H1 (cell line): ENCODE results near the gene DYNC1LI1. TPM values are rescaled to one million over a fixed set of nuclear protein-coding genes. Genes with fewer than 3 reads are reported as not detected.

Source experiments
- CTCF ChIA-PET: fragments of 300-600 bp; sonication (Branson Sonifier 250); formaldehyde crosslinking; loops from one replicate; lab custom pipeline; 2021; ENCODE audit not compliant: partially characterized antibody; lab: Charles Lee
- POLR2A ChIA-PET: fragments of 300-600 bp; sonication (Branson Sonifier 250); formaldehyde crosslinking; loops from one replicate; lab custom pipeline; 2021; ENCODE audit warnings: inconsistent platforms; ENCODE audit not compliant: partially characterized antibody; lab: Charles Lee
- DNase-seq, 2 experiments: peaks; one replicate each; pipeline versions ENCODE4 v3.0.0 to v3.0.0-alpha.2; 2010 to 2022; ENCODE audit warnings: low spot score in 2 of 2, low read depth in 1 of 2, mixed read lengths in 1 of 2
- FAIRE-seq: peaks from 2 replicates; lab custom pipeline; 2011; peaks lifted over from hg19 to GRCh38; lab: Jason Lieb, UNC
- H2AFZ ChIP-seq: 2 replicates; pipeline ENCODE4 v1.8.1; 2012; ENCODE audit warnings: low read length, inconsistent platforms
- H2AK5ac ChIP-seq: 2 replicates; pipeline ENCODE4 v1.6.1; 2013; ENCODE audit warnings: low read depth, low read length
- H2BK120ac ChIP-seq: replicated peaks from 2 replicates; pipeline ENCODE3; 2013; ENCODE audit warnings: low read depth, low read length, inconsistent platforms
- H2BK12ac ChIP-seq: 2 replicates; pipeline ENCODE4 v1.6.1; 2013; ENCODE audit warnings: low read depth, low read length
- H2BK15ac ChIP-seq: 2 replicates; pipeline ENCODE4 v1.6.1; 2013; ENCODE audit warnings: low read length
- H2BK20ac ChIP-seq: 2 replicates; pipeline ENCODE4 v1.6.1; 2013; ENCODE audit warnings: low read length
- H2BK5ac ChIP-seq: 2 replicates; pipeline ENCODE4 v1.6.1; 2013; ENCODE audit warnings: low read depth, low read length
- H3K14ac ChIP-seq: 2 replicates; pipeline ENCODE4 v1.6.1; 2013; ENCODE audit warnings: inconsistent platforms; ENCODE audit not compliant: insufficient read length
- H3K18ac ChIP-seq: 2 replicates; pipeline ENCODE4 v1.6.1; 2013; ENCODE audit warnings: low read length; ENCODE audit errors: extremely low read depth
- H3K23ac ChIP-seq: 2 replicates; pipeline ENCODE4 v1.6.1; 2013; ENCODE audit warnings: inconsistent platforms; ENCODE audit not compliant: insufficient read length
- H3K23me2 ChIP-seq: 2 replicates; pipeline ENCODE4 v1.6.1; 2013; ENCODE audit warnings: low read depth, low read length
- H3K27ac ChIP-seq: 2 replicates; pipeline ENCODE4 v1.6.1; 2011; ENCODE audit warnings: low read depth, low read length, inconsistent platforms
- H3K27me3 ChIP-seq, 4 experiments: replicated peaks in 1 of 4; 1 replicate in 1 of 4; 2 replicates in 3 of 4; pipeline versions ENCODE4 v1.6.1 to v1.8.1; 2011 to 2013; ENCODE audit warnings: low read length in 3 of 4, mild to moderate bottlenecking in 3 of 4, inconsistent platforms in 2 of 4, mixed read lengths in 2 of 4, moderate library complexity in 1 of 4; ENCODE audit not compliant: control insufficient read depth in 3 of 4, insufficient read depth in 3 of 4; ENCODE audit errors: extremely low read depth in 1 of 4
- H3K36me3 ChIP-seq, 4 experiments: 2 replicates each; pipeline versions ENCODE4 v1.6.1 to v1.8.1; 2011 to 2013; ENCODE audit warnings: mild to moderate bottlenecking in 4 of 4, low read length in 3 of 4, moderate library complexity in 2 of 4, control low read depth in 1 of 4, inconsistent platforms in 1 of 4; ENCODE audit not compliant: insufficient read depth in 4 of 4, control insufficient read depth in 2 of 4
- H3K4ac ChIP-seq: replicated peaks from 2 replicates; pipeline ENCODE3; 2013; ENCODE audit warnings: low read length, low read depth, mixed read lengths, inconsistent platforms; ENCODE audit not compliant: insufficient read length
- H3K4me1 ChIP-seq, 4 experiments: replicated peaks in 1 of 4; 1 replicate in 1 of 4; 2 replicates in 3 of 4; pipeline versions ENCODE4 v1.6.1 to v1.8.1; 2011 to 2013; ENCODE audit warnings: low read length in 3 of 4, inconsistent platforms in 2 of 4, mixed read lengths in 1 of 4; ENCODE audit not compliant: insufficient read depth in 4 of 4, control insufficient read depth in 3 of 4
- H3K4me2 ChIP-seq, 2 experiments: 2 replicates each; pipeline versions ENCODE4 v1.6.1 to v1.8.1; 2011 to 2013; ENCODE audit warnings: low read depth in 2 of 2, low read length in 2 of 2, control low read depth in 1 of 2, inconsistent platforms in 1 of 2, mild to moderate bottlenecking in 1 of 2; ENCODE audit not compliant: insufficient read depth in 1 of 2
- H3K4me3 ChIP-seq, 4 experiments: fragments of 200-600, 300-600 bp in 1 of 4; sonication (generic), shearing (Covaris generic), sonication (Bioruptor Twin) in 1 of 4; 2 replicates each; pipeline versions ENCODE4 v1.5.1 to v1.8.1; 2011 to 2016; ENCODE audit warnings: low read length in 4 of 4, low read depth in 3 of 4, control low read depth in 2 of 4, inconsistent platforms in 2 of 4, mild to moderate bottlenecking in 2 of 4, mixed read lengths in 1 of 4, moderate library complexity in 1 of 4; ENCODE audit not compliant: insufficient read depth in 2 of 4; ENCODE audit errors: extremely low read depth in 1 of 4
- H3K56ac ChIP-seq: replicated peaks from 2 replicates; pipeline ENCODE3; 2013; ENCODE audit warnings: low read depth, mild to moderate bottlenecking, mixed read lengths, low read length, inconsistent platforms; ENCODE audit not compliant: insufficient read length
- H3K79me1 ChIP-seq: 2 replicates; pipeline ENCODE4 v1.6.1; 2013; ENCODE audit warnings: low read depth, low read length, control low read depth
- H3K79me2 ChIP-seq, 2 experiments: 2 replicates each; pipeline versions ENCODE4 v1.6.1 to v1.8.1; 2012 to 2013; ENCODE audit warnings: low read length in 2 of 2, mild to moderate bottlenecking in 2 of 2, inconsistent platforms in 1 of 2; ENCODE audit not compliant: insufficient read depth in 2 of 2, control insufficient read depth in 1 of 2
- H3K9ac ChIP-seq, 4 experiments: replicated peaks in 1 of 4; 1 replicate in 1 of 4; 2 replicates in 3 of 4; pipeline versions ENCODE4 v1.6.1 to v1.8.1; 2011 to 2013; ENCODE audit warnings: low read depth in 3 of 4, low read length in 3 of 4, control low read depth in 2 of 4, mild to moderate bottlenecking in 2 of 4, moderate library complexity in 2 of 4, inconsistent platforms in 1 of 4; ENCODE audit errors: extremely low read depth in 1 of 4
- H3K9me3 ChIP-seq, 2 experiments: 2 replicates each; pipeline versions ENCODE4 v1.6.1 to v1.8.1; 2012 to 2013; ENCODE audit warnings: mild to moderate bottlenecking in 2 of 2, moderate library complexity in 2 of 2, control low read depth in 1 of 2, inconsistent platforms in 1 of 2, low read depth in 1 of 2, low read length in 1 of 2, mixed read lengths in 1 of 2; ENCODE audit not compliant: insufficient read depth in 2 of 2
- H4K20me1 ChIP-seq, 2 experiments: replicated peaks in 1 of 2; 2 replicates each; pipeline versions ENCODE3 to v1.8.1; 2011 to 2013; ENCODE audit warnings: inconsistent platforms in 2 of 2, low read length in 2 of 2, mild to moderate bottlenecking in 1 of 2; ENCODE audit not compliant: insufficient read depth in 2 of 2, control insufficient read depth in 1 of 2
- H4K5ac ChIP-seq: 2 replicates; pipeline ENCODE4 v1.6.1; 2013; ENCODE audit warnings: low read length, low read depth, mixed read lengths, inconsistent platforms; ENCODE audit not compliant: insufficient read length
- H4K8ac ChIP-seq: 2 replicates; pipeline ENCODE4 v1.8.0; 2013; ENCODE audit warnings: mild to moderate bottlenecking, moderate library complexity, low read length, inconsistent platforms; ENCODE audit not compliant: insufficient read depth; ENCODE audit errors: extremely low read depth
- H4K91ac ChIP-seq: replicated peaks from 2 replicates; pipeline ENCODE3; 2013; ENCODE audit warnings: low read length, mixed read lengths, inconsistent platforms; ENCODE audit not compliant: insufficient read length
- FOSL1 ChIP-seq: IDR thresholded peaks from 2 replicates; pipeline ENCODE4 v1.6.1; 2011; ENCODE audit warnings: mild to moderate bottlenecking, low read depth, low read length, moderate library complexity; ENCODE audit not compliant: insufficient read depth
- SIX5 ChIP-seq: IDR thresholded peaks from 2 replicates; pipeline ENCODE4 v1.6.1; 2011; ENCODE audit warnings: mild to moderate bottlenecking, low read depth, low read length
- SUZ12 ChIP-seq: fragments of 200-600 bp; sonication (generic); IDR thresholded peaks from 2 replicates; pipeline ENCODE4 v1.6.1; 2012; ENCODE audit warnings: mild to moderate bottlenecking, inconsistent platforms, low read length, moderate library complexity, mixed read lengths
- WGBS, 2 experiments: shearing (Covaris generic) in 1 of 2; methylation state at CpG; one replicate each; pipeline versions ENCODE4 v1.1.6 to v1.1.7; 2013 to 2015; ENCODE audit warnings: low lambda C conversion rate in 2 of 2, mixed read lengths in 2 of 2, inconsistent platforms in 1 of 2, low coverage in 1 of 2, missing lambda C conversion rate in 1 of 2; ENCODE audit not compliant: insufficient replicate concordance in 2 of 2, insufficient coverage in 1 of 2, insufficient read length in 1 of 2; ENCODE audit errors: extremely low coverage in 1 of 2, missing lambda C conversion rate in 1 of 2; 5-methylcytosine and 5-hydroxymethylcytosine counted together
- polyA plus RNA-seq, 7 experiments: library from polyadenylated mRNA; depleted of rRNA in 3 of 7; stranded (reverse) in 5 of 7; unstranded in 2 of 7; fragments of >200 nt in 5 of 7; fragments of 200-250 nt in 2 of 7; gene quantifications; 1 replicate in 5 of 7; 2 replicates in 1 of 7; 4 replicates in 1 of 7; pipeline versions ENCODE4 v1.2.1 to v1.2.3, GENCODE V29; 2011 to 2013; ENCODE audit warnings: missing spikeins in 2 of 7, mixed read lengths in 2 of 7
- total RNA-seq: library from RNA; stranded (reverse); fragmentation: NEBNext Ultra II Directional; extraction: Animal tissue kit (Norgen Biotek cat#: 25700); gene quantifications from 2 replicates; pipeline ENCODE4 v1.2.1, GENCODE V29; 2021

The DYNC1LI1 gene
- total and polyA plus RNA-seq, 2 of the 8 experiments (the other 6 are each of a cell fraction or from before 2014, with no cell fraction given): 13.6 to 45.1 TPM

DNA sequence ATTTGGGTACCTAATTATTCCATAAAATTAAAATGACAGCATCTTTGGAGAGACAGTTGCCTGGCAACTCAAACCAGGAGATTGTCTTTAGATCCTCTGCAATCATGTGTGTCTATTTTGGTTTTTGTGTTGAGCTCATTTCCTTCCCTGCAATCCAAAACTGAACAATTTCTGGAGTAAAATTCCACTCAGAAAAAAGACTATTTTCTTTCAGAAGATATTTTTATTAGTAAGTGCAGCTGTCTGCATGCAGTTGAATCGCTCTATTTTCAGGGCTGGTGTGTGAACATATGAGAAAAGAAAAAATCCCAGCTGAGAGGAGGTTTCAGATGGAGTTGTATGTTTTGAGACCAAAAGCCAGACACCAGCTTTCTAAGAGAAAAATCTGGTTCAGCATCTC, 41.9 kb upstream of the DYNC1LI1 start:
- Histone ChIP-seq H3K4me1 (no peaks in the 10 kb centered on the region; a peak in 1 of 7 replicates), H3K18ac (no peak overlapping the region), H3K36me3 (no peaks in the 10 kb centered on the region), H4K91ac (no peak overlapping the region), H2AFZ (no peak overlapping the region), H3K27ac (no peak overlapping the region), H3K14ac (no peak overlapping the region), H2BK20ac (no peak overlapping the region), H3K9me3 (no peaks in the 10 kb centered on the region), H3K4me2 (no peak overlapping the region), H3K79me2 (no peaks in the 10 kb centered on the region), H3K23ac (no peak overlapping the region), H3K4me3 (no peak overlapping the region), H3K4ac (no peak overlapping the region), H2BK5ac (no peak overlapping the region), H3K23me2 (no peaks in the 10 kb centered on the region), H2BK12ac (no peak overlapping the region), H2BK120ac (no peak overlapping the region), H2BK15ac (no peak overlapping the region), H3K56ac (no peak overlapping the region), H3K27me3 (no peaks in the 10 kb centered on the region), H4K20me1 (no peaks in the 10 kb centered on the region), H4K5ac (no peak overlapping the region), H2AK5ac (no peak overlapping the region), H3K9ac (no peak overlapping the region), H3K79me1 (no peaks in the 10 kb centered on the region), H4K8ac (no peak overlapping the region)
- POLR2A ChIA-PET: interaction anchor here (0.6 to 1.5 kb wide), 2 partner anchors 10 to 37 kb away, joined by 3 read pairs; no protein-coding TSS in a partner anchor
- FAIRE-seq (no peak), DNase-seq (no peak)
- 100% methylated on average over 1 of the region's 1 CpG; no CpG with 5 or more reads in 1 of the 2 experiments for WGBS, 2 experiments
- CTCF ChIA-PET: interaction anchor here (0.9 kb wide), 1 partner anchor 18 kb away, joined by 3 read pairs; no protein-coding TSS in a partner anchor
- TF ChIP-seq FOSL1 (no peak), SIX5 (no peak), SUZ12 (no peak)
